Naive thymus-derived CD4-positive, alpha-beta T cell (primary cell): ENCODE data around the gene GPR157. TPM values are rescaled to one million over a fixed set of nuclear protein-coding genes. Genes with fewer than 3 reads are reported as not detected.

ENCODE experiments used
- ATAC-seq: fragments of 150-1000 bp; cut with Tn5 transposase; 2 replicates; pipeline ENCODE4 v1.10.0; 2021; ENCODE audit warnings: mild to moderate bottlenecking, moderate library complexity
- CTCF ChIA-PET: fragments of 350-600 bp; sonication (Branson Sonifier 250); formaldehyde crosslinking; loops from one replicate; lab custom pipeline; 2021; ENCODE audit warnings: antibody characterized with exemption; lab: Charles Lee
- POLR2A ChIA-PET: fragments of 350-600 bp; sonication (Branson Sonifier 250); formaldehyde crosslinking; loops from one replicate; lab custom pipeline; 2021; ENCODE audit warnings: antibody characterized with exemption, inconsistent platforms; lab: Charles Lee
- DNase-seq, 9 donors: peaks; one replicate each; pipeline versions ENCODE4 v3.0.0 to v3.0.0-alpha.2; 2020 to 2022; ENCODE audit warnings: mixed read lengths in 1 of 9
- H3K27ac ChIP-seq: one replicate; pipeline ENCODE4 v1.7.0; 2013; ENCODE audit warnings: mild to moderate bottlenecking, low read depth, low read length, moderate library complexity
- H3K27me3 ChIP-seq, 2 donors: one replicate each; pipeline ENCODE4 v1.7.0; 2013; ENCODE audit warnings: low read length in 2 of 2, mild to moderate bottlenecking in 2 of 2, moderate library complexity in 2 of 2; ENCODE audit not compliant: control insufficient read depth in 2 of 2, insufficient read depth in 2 of 2
- H3K36me3 ChIP-seq, 3 experiments: 1 replicate in 2 of 3; 2 replicates in 1 of 3; pipeline ENCODE4 v1.7.0; 2013; ENCODE audit warnings: low read length in 3 of 3, mild to moderate bottlenecking in 3 of 3, moderate library complexity in 1 of 3; ENCODE audit not compliant: insufficient read depth in 3 of 3, control insufficient read depth in 2 of 3
- H3K4me1 ChIP-seq, 2 donors: one replicate each; pipeline ENCODE4 v1.7.0; 2013; ENCODE audit warnings: low read length in 2 of 2, mild to moderate bottlenecking in 2 of 2, moderate library complexity in 1 of 2; ENCODE audit not compliant: control insufficient read depth in 2 of 2, insufficient read depth in 2 of 2
- H3K4me3 ChIP-seq: 2 replicates; pipeline ENCODE4 v1.7.0; 2013; ENCODE audit warnings: mild to moderate bottlenecking, low read length
- H3K9me3 ChIP-seq, 3 experiments: 1 replicate in 2 of 3; 2 replicates in 1 of 3; pipeline ENCODE4 v1.7.0; 2013; ENCODE audit warnings: low read length in 3 of 3; ENCODE audit not compliant: control insufficient read depth in 2 of 3
- H3K27ac Mint-ChIP-seq, 9 donors: one replicate each; pipeline ENCODE4 v1.8.0; 2020 to 2022; ENCODE audit warnings: mixed read lengths in 9 of 9, mild to moderate bottlenecking in 8 of 9, moderate library complexity in 5 of 9, inconsistent platforms in 2 of 9
- H3K27me3 Mint-ChIP-seq, 5 donors: one replicate each; pipeline ENCODE4 v1.8.0; 2021 to 2022; ENCODE audit warnings: mixed read lengths in 5 of 5, mild to moderate bottlenecking in 1 of 5
- H3K36me3 Mint-ChIP-seq, 5 donors: one replicate each; pipeline ENCODE4 v1.8.0; 2020 to 2022; ENCODE audit warnings: mixed read lengths in 5 of 5, mild to moderate bottlenecking in 3 of 5, inconsistent platforms in 1 of 5
- H3K4me1 Mint-ChIP-seq, 7 donors: one replicate each; pipeline ENCODE4 v1.8.0; 2020 to 2022; ENCODE audit warnings: mixed read lengths in 7 of 7, mild to moderate bottlenecking in 3 of 7, inconsistent platforms in 1 of 7
- H3K4me3 Mint-ChIP-seq, 10 donors: one replicate each; pipeline ENCODE4 v1.8.0; 2020 to 2022; ENCODE audit warnings: mild to moderate bottlenecking in 10 of 10, mixed read lengths in 10 of 10, moderate library complexity in 6 of 10, inconsistent platforms in 2 of 10
- H3K9me3 Mint-ChIP-seq, 11 donors: one replicate each; pipeline ENCODE4 v1.8.0; 2020 to 2022; ENCODE audit warnings: mixed read lengths in 11 of 11, mild to moderate bottlenecking in 4 of 11, inconsistent platforms in 1 of 11, moderate library complexity in 1 of 11
- intact Hi-C, 2 donors: fragments of 100-400 bp; cut with micrococcal nuclease; formaldehyde crosslinking; loops; one replicate each; pipeline ENCODE4 v1.15.1; 2023
- polyA plus RNA-seq, 2 donors: library from polyadenylated mRNA; unstranded; fragments of 300-500 nt; fragmentation: Illumina TruSeq; gene quantifications; one replicate each; pipeline ENCODE4 v1.2.3, GENCODE V29; 2021
- total RNA-seq, 6 experiments: library from RNA in 5 of 6; stranded (reverse) in 5 of 6; gene quantifications; 1 replicate in 5 of 6; 2 replicates in 1 of 6; pipeline ENCODE4 v1.2.3 and lab custom pipeline; 2021 to 2026

Gene GPR157
- total and polyA plus RNA-seq, 7 experiments from 2014 or later = 1.4 to 14.1 (median 5.2) TPM

GRCh38 chr1:9112961-9113880, 15.7 kb downstream of the GPR157 start:
- Histone ChIP-seq H3K4me1 (no peaks in the 10 kb centered on the region), H3K27me3 (no peaks in the 10 kb centered on the region), H3K4me3 (no peak overlapping the region), H3K36me3 (peaks cover 0 to 2% (median 0%) of the 10 kb centered on the region in 3 experiments), H3K27ac (no peak overlapping the region), H3K9me3 (no peaks in the 10 kb centered on the region)
- H3K27ac Mint-ChIP-seq = no peak overlapping the region
- DNase-seq = no peak
- intact Hi-C loops = no loop called here
- no peak overlapping the region for H3K4me3 Mint-ChIP-seq
- H3K9me3 Mint-ChIP-seq = no peaks in the 10 kb centered on the region
- CTCF ChIA-PET = interaction anchor here (1.6 kb wide), 1 partner anchor 83 kb away, joined by 7 read pairs; no protein-coding TSS in a partner anchor
- peaks cover 0 to 30% (median 6%) of the 10 kb centered on the region in 7 donors for H3K4me1 Mint-ChIP-seq
- H3K27me3 Mint-ChIP-seq = no peaks in the 10 kb centered on the region
- no peak for ATAC-seq
- peaks cover 0 to 6% (median 0%) of the 10 kb centered on the region in 5 donors for H3K36me3 Mint-ChIP-seq
- POLR2A ChIA-PET = no interaction called here

GRCh38 chr1:9111957-9112356, 16.9 kb downstream of the GPR157 start:
- Mint-ChIP-seq H3K27ac (no peak overlapping the region), H3K27me3 (no peaks in the 10 kb centered on the region), H3K36me3 (peaks cover 0 to 13% (median 0%) of the 10 kb centered on the region in 5 donors), H3K9me3 (no peaks in the 10 kb centered on the region), H3K4me3 (no peak overlapping the region), H3K4me1 (peaks cover 0 to 27% (median 6%) of the 10 kb centered on the region in 7 donors)
- intact Hi-C loops = loop anchor here in 1 of 2 donors (2.0 kb wide), 1 partner anchor 379 kb away; no protein-coding TSS in a partner anchor
- POLR2A ChIA-PET = no interaction called here
- CTCF ChIA-PET = interaction anchor here (1.8 to 2.8 kb wide), 2 partner anchors 30 to 84 kb away, joined by 5 to 20 read pairs; no protein-coding TSS in a partner anchor
- no peaks in the 10 kb centered on the region for H3K27me3 ChIP-seq
- DNase-seq = no peak
- H3K36me3 ChIP-seq = peaks cover 0 to 4% (median 0%) of the 10 kb centered on the region in 3 experiments
- ATAC-seq = no peak
- no peak overlapping the region for H3K27ac ChIP-seq
- H3K4me3 ChIP-seq = no peak overlapping the region
- H3K9me3 ChIP-seq = no peaks in the 10 kb centered on the region
- no peaks in the 10 kb centered on the region for H3K4me1 ChIP-seq

DNA sequence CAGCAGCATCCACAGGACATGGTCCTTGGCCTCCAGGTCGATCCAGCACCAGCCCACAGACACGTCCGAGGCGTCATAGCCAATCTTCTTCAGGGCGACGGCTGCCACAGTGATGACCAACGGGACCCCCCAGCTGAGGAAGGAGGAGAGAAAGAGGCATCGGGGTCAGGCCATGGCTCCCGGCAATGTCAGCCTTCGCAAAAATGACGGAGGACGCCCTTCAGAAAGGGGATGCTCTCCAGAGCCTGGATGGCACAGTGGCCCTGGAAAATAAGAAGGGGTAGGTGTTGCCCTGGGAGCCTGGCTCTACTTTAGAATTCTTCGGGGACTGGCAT, 17.6 kb downstream of the GPR157 start:
- POLR2A ChIA-PET = no interaction called here

DNA sequence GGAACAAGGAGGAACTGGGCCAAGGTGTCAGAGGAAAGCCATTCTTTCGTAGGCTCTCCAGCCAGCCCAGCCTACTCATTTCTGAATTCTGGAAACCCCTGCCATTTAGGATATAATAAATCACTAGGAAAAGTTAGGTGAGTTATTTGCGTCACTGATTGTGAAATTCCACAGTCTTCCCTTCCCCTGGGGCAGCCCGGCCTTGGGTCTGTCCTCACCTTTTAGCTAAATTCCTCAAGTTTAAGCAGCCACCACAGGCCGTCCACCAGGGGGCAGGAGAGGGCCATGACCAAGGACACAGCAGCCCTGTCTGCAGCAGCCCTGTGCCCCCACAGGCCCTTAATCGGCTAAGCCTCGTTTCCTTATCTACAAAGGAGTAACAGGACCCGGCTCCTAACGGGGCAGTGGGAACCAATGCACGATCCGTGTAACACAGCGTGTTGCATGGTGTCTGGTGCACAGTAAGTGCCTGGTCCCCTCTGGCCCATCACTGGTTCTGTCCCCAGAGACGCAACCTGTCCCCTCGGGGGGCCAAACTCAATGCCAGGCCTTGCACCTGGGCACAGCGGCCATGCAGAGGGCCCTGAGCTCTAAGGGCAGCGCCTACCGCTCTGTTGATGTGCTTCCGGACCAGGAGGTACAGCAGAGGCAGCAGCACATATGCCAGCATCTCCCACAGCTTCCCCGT, 18.1 kb downstream of the GPR157 start:
- intact Hi-C loops = loop anchor here (1.0 to 2.0 kb wide), 4 partner anchors 31 to 380 kb away; no protein-coding TSS in a partner anchor
- Histone ChIP-seq H3K4me1 (no peaks in the 10 kb centered on the region), H3K4me3 (no peak overlapping the region), H3K9me3 (no peaks in the 10 kb centered on the region), H3K27ac (no peak overlapping the region), H3K36me3 (peaks cover 0 to 5% (median 0%) of the 10 kb centered on the region in 3 experiments), H3K27me3 (no peaks in the 10 kb centered on the region)
- ChIA-PET CTCF (interaction anchor here (0.5 to 2.8 kb wide), 11 partner anchors 8 to 363 kb away, joined by 3 to 20 read pairs (median 4); no protein-coding TSS in a partner anchor), POLR2A (no interaction called here)
- Mint-ChIP-seq H3K4me1 (peaks cover 0 to 27% (median 6%) of the 10 kb centered on the region in 7 donors), H3K9me3 (no peaks in the 10 kb centered on the region), H3K36me3 (peaks cover 0 to 15% (median 0%) of the 10 kb centered on the region in 5 donors), H3K27ac (no peak overlapping the region), H3K4me3 (no peak overlapping the region), H3K27me3 (no peaks in the 10 kb centered on the region)
- DNase-seq (peak; percentile 63 to 88 (median 79)), ATAC-seq (peak; percentile 94)

More for the DNA sequence above, 17.6 kb downstream of the GPR157 start:
- Mint-ChIP-seq H3K36me3 (peaks cover 0 to 15% (median 0%) of the 10 kb centered on the region in 5 donors), H3K9me3 (no peaks in the 10 kb centered on the region), H3K4me3 (no peak overlapping the region), H3K4me1 (peaks cover 0 to 27% (median 6%) of the 10 kb centered on the region in 7 donors), H3K27ac (no peak overlapping the region), H3K27me3 (no peaks in the 10 kb centered on the region)
- Histone ChIP-seq H3K9me3 (no peaks in the 10 kb centered on the region), H3K27ac (no peak overlapping the region), H3K4me3 (no peak overlapping the region), H3K36me3 (peaks cover 0 to 4% (median 0%) of the 10 kb centered on the region in 3 experiments), H3K27me3 (no peaks in the 10 kb centered on the region), H3K4me1 (no peaks in the 10 kb centered on the region)
- CTCF ChIA-PET = interaction anchor here (0.6 to 2.8 kb wide), 8 partner anchors 10 to 362 kb away, joined by 3 to 20 read pairs (median 5); no protein-coding TSS in a partner anchor
- intact Hi-C loops = loop anchor here in 1 of 2 donors (2.0 kb wide), 1 partner anchor 379 kb away; no protein-coding TSS in a partner anchor
- DNase-seq (no peak), ATAC-seq (no peak)

- Mint-ChIP-seq H3K9me3 (no peaks in the 10 kb centered on the region), H3K36me3 (peaks cover 0 to 36% (median 4%) of the 10 kb centered on the region in 5 donors), H3K27me3 (no peaks in the 10 kb centered on the region), H3K4me1 (peaks cover 0 to 24% (median 0%) of the 10 kb centered on the region in 7 donors), H3K4me3 (no peak overlapping the region), H3K27ac (no peak overlapping the region)
- DNase-seq = no peak
- Histone ChIP-seq H3K27ac (no peak overlapping the region), H3K4me3 (no peak overlapping the region), H3K36me3 (peaks cover 0 to 26% (median 0%) of the 10 kb centered on the region in 3 experiments), H3K9me3 (no peaks in the 10 kb centered on the region), H3K4me1 (no peaks in the 10 kb centered on the region), H3K27me3 (no peaks in the 10 kb centered on the region)
- ChIA-PET POLR2A (interaction anchor here (0.6 kb wide), 1 partner anchor 21 kb away, joined by 3 read pairs; no protein-coding TSS in a partner anchor), CTCF (interaction anchor here (0.6 to 1.9 kb wide), 3 partner anchors 28 to 88 kb away, joined by 3 to 5 read pairs (median 4); no protein-coding TSS in a partner anchor)
- ATAC-seq = no peak
- intact Hi-C loops = no loop called here
These were observed 20.7 kb downstream of the GPR157 start for GRCh38 chr1:9108056-9108665.

DNA sequence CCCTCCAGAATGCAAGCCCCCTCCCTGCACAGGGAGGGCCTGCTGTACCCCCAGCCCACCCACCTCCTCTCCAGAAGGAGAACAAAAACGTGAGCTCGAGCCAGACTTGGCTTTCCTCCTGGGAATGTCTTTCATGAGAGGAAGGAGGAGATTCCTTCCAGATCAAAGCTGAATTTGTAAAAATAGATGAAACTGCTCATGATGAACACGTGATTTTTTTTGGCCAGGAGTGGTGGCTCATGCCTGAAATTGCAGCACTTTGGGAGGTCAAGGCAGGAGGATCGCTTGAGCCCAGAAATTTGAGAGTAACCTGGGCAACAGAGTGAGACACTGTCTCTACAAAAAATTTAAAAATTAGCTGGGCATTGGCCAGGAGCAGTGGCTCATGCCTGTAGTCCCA, 21.8 kb downstream of the GPR157 start:
- CTCF ChIA-PET = interaction anchor here (0.6 to 1.9 kb wide), 3 partner anchors 19 to 200 kb away, joined by 4 to 7 read pairs (median 4); no protein-coding TSS in a partner anchor
- peaks cover 0 to 42% (median 6%) of the 10 kb centered on the region in 5 donors for H3K36me3 Mint-ChIP-seq

More for the DNA sequence above, 21.8 kb downstream of the GPR157 start:
- Mint-ChIP-seq H3K27ac (no peak overlapping the region), H3K4me1 (peaks cover 0 to 16% (median 0%) of the 10 kb centered on the region in 7 donors), H3K9me3 (peaks cover 0 to 1% (median 0%) of the 10 kb centered on the region in 11 donors), H3K27me3 (no peaks in the 10 kb centered on the region), H3K4me3 (no peak overlapping the region)
- intact Hi-C loops = no loop called here
- ATAC-seq = no peak
- Histone ChIP-seq H3K4me1 (no peaks in the 10 kb centered on the region), H3K36me3 (peaks cover 0 to 26% (median 0%) of the 10 kb centered on the region in 3 experiments), H3K27me3 (no peaks in the 10 kb centered on the region), H3K9me3 (no peaks in the 10 kb centered on the region), H3K27ac (no peak overlapping the region), H3K4me3 (no peak overlapping the region)
- POLR2A ChIA-PET = interaction anchor here (0.6 kb wide), 2 partner anchors 22 to 360 kb away, joined by 3 read pairs; no protein-coding TSS in a partner anchor
- no peak for DNase-seq
